Spleen (tissue), 11 donors: ENCODE results near the gene LANCL3. TPM values are rescaled to one million over a fixed set of nuclear protein-coding genes. Genes with fewer than 3 reads are reported as not detected.

ENCODE experiments used
- DNase-seq: peaks from one replicate; pipeline ENCODE4 v3.0.0-alpha.2; 2020
- H3K27ac ChIP-seq, 8 donors: fragments of 200-600 bp; sonication (generic) in 7 of 8; 1 replicate in 4 of 8; 2 replicates in 4 of 8; pipeline versions ENCODE4 v1.5.0 to v1.8.0; 2016 to 2021; ENCODE audit warnings: inconsistent platforms in 4 of 8, mild to moderate bottlenecking in 4 of 8, moderate library complexity in 1 of 8
- H3K27me3 ChIP-seq, 7 donors: fragments of 200-600 bp; sonication (generic) in 6 of 7; replicated peaks in 1 of 7; 1 replicate in 4 of 7; 2 replicates in 3 of 7; pipeline versions ENCODE4 v1.5.0 to v1.8.0; 2016 to 2021; ENCODE audit warnings: inconsistent platforms in 3 of 7, mild to moderate bottlenecking in 1 of 7
- H3K36me3 ChIP-seq, 6 donors: fragments of 200-600 bp; sonication (generic) in 5 of 6; 1 replicate in 4 of 6; 2 replicates in 2 of 6; pipeline versions ENCODE4 v1.5.0 to v1.8.0; 2016 to 2021; ENCODE audit warnings: inconsistent platforms in 2 of 6
- H3K4me1 ChIP-seq, 6 donors: fragments of 200-600 bp; sonication (generic) in 5 of 6; 1 replicate in 3 of 6; 2 replicates in 3 of 6; pipeline versions ENCODE4 v1.5.0 to v1.8.0; 2016 to 2021; ENCODE audit warnings: inconsistent platforms in 3 of 6
- H3K4me3 ChIP-seq, 8 donors: fragments of 200-600 bp; sonication (generic) in 7 of 8; 1 replicate in 4 of 8; 2 replicates in 4 of 8; pipeline versions ENCODE4 v1.5.0 to v1.8.0; 2016 to 2021; ENCODE audit warnings: inconsistent platforms in 4 of 8, mild to moderate bottlenecking in 4 of 8, moderate library complexity in 2 of 8
- H3K9me3 ChIP-seq, 8 donors: fragments of 200-600 bp; sonication (generic) in 7 of 8; 1 replicate in 4 of 8; 2 replicates in 4 of 8; pipeline versions ENCODE4 v1.5.0 to v1.8.0; 2016 to 2021; ENCODE audit warnings: inconsistent platforms in 4 of 8
- POLR2A ChIP-seq, 3 donors: fragments of 450-650 bp; IDR thresholded peaks; one replicate each; pipeline ENCODE4 v1.5.1; 2017; ENCODE audit warnings: antibody characterized with exemption in 3 of 3, mild to moderate bottlenecking in 1 of 3
- POLR2AphosphoS5 ChIP-seq, 3 donors: sonication (generic); formaldehyde crosslinking; IDR thresholded peaks; one replicate each; pipeline ENCODE4 v1.5.1; 2017; ENCODE audit warnings: antibody characterized with exemption in 3 of 3
- WGBS, 5 donors: extraction: QIAGEN DNeasy Blood & Tissue Kit in 3 of 5; methylation state at CpG; one replicate each; pipeline versions ENCODE4 v1.1.5 to v1.1.7; 2013 to 2018; 5-methylcytosine and 5-hydroxymethylcytosine counted together
- intact Hi-C: fragments of 100-400 bp; cut with DNase I; formaldehyde crosslinking; loops from one replicate; pipeline ENCODE4 v1.15.0; 2023; ENCODE audit warnings: low total_unique reads
- polyA plus RNA-seq, 3 donors: library from polyadenylated mRNA; stranded (reverse); fragments of 200-250 nt; gene quantifications; one replicate each; pipeline ENCODE4 v1.2.1, GENCODE V29; 2013
- total RNA-seq, 7 donors: library from RNA; depleted of rRNA in 3 of 7; stranded (reverse); fragments of >200 nt in 3 of 7; fragmentation: NEBNext Ultra II Directional in 4 of 7; extraction: Animal tissue kit (Norgen Biotek cat#: 25700) in 4 of 7; gene quantifications; one replicate each; pipeline versions ENCODE4 v1.1.0 to v1.2.1, GENCODE V29; 2016 to 2021
- TF ChIP-seq, protein P1 (sequence below), 11 experiments: fragments of 200-600 bp in 7 of 11; fragments of 450-650 bp in 4 of 11; sonication (generic) in 4 of 11; IDR thresholded peaks in 8 of 11; conservative IDR thresholded peaks in 3 of 11; 1 replicate in 7 of 11; 2 replicates in 4 of 11; pipeline versions ENCODE4 v1.4.0 to v1.8.0; 2016 to 2021; ENCODE audit warnings: antibody characterized with exemption in 11 of 11, inconsistent platforms in 4 of 11, mild to moderate bottlenecking in 1 of 11
- donor health status: healthy with polysubstance abuse.
- donor health status: DM: no; HTN: no; CAD: no; lungs with moderate emphysema.
- donor health status: DM: no; HTN: no; CAD: no.
- donor health status: Bipolar disorder and iron deficiency.
- donor health status: healthy.
- donor health status: DM: no; HTN: no; CAD: no.
- donor health status: DM: yes; HTN: yes; CAD: no.

Gene LANCL3
- total and polyA plus RNA-seq, 10 donors = under 0.01 to 0.88 (median 0.52) TPM

DNA sequence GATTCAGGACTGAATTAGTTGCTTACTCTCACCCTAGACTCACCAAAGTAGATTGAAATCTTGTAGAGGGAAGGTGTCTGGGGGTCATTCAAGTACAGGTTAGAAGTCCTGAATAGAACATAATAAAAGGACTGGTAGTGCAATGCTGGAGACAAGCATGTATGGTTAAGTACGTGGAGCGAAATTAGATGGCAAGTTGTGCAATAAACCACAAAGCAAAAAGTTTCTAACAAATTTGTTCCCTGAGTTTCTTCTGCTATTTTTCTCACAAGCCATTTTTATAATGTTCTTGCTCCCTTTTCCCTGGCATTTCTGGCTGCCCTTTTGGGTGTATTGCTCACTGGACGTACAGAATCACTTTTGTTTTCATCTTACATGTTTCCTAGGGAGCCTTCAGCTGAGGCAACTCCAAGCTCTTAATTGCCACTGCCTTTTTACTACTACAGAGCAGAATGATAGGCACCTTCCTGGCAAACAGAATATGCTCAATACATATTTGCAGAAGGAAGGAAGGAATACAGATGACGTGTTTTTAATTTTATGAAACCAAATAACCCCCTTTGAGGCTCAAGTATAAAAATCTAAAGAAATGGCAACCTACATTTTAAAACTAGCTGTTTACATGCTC is 23.4 kb downstream of the LANCL3 start:
- no peak overlapping the region for H3K4me3 ChIP-seq
- H3K27ac ChIP-seq = no peak overlapping the region
- 35 to 55% (median 47%) methylated on average over 4 of the region's 4 CpGs for WGBS, 5 donors
- no peaks in the 10 kb centered on the region for H3K4me1 ChIP-seq
- peaks cover 0 to 7% (median 0%) of the 10 kb centered on the region in 7 donors for H3K27me3 ChIP-seq
- intact Hi-C loops = no loop called here
- no peaks in the 10 kb centered on the region for H3K36me3 ChIP-seq
- TF ChIP-seq, protein P1, sequence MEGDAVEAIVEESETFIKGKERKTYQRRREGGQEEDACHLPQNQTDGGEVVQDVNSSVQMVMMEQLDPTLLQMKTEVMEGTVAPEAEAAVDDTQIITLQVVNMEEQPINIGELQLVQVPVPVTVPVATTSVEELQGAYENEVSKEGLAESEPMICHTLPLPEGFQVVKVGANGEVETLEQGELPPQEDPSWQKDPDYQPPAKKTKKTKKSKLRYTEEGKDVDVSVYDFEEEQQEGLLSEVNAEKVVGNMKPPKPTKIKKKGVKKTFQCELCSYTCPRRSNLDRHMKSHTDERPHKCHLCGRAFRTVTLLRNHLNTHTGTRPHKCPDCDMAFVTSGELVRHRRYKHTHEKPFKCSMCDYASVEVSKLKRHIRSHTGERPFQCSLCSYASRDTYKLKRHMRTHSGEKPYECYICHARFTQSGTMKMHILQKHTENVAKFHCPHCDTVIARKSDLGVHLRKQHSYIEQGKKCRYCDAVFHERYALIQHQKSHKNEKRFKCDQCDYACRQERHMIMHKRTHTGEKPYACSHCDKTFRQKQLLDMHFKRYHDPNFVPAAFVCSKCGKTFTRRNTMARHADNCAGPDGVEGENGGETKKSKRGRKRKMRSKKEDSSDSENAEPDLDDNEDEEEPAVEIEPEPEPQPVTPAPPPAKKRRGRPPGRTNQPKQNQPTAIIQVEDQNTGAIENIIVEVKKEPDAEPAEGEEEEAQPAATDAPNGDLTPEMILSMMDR (IDR thresholded peaks at IDR 0.05 in 8 of 11, conservative IDR thresholded peaks at IDR 0.05 in 3 of 11) = no peak
- no peaks in the 10 kb centered on the region for H3K9me3 ChIP-seq
- DNase-seq = no peak

DNA sequence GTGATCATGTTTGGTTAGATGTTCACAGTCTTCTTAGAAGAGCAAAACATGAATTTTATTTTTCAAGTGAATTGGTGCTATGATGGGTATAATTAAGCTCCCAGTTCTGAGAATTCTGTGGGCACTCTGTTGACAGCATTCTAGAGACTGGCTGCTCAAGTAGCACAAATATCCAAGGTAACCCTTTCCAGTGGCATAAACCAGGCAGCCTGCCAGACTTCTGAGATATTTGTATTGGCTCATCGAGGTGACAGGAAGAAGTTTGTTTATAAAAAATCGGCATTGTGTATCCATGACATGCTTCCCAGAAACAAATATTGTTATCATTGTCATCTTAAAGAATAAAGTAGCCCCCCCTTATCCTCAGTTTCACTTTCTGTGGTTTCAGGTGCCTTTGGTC is 28.3 kb downstream of the LANCL3 start:
- intact Hi-C loops = no loop called here

DNA sequence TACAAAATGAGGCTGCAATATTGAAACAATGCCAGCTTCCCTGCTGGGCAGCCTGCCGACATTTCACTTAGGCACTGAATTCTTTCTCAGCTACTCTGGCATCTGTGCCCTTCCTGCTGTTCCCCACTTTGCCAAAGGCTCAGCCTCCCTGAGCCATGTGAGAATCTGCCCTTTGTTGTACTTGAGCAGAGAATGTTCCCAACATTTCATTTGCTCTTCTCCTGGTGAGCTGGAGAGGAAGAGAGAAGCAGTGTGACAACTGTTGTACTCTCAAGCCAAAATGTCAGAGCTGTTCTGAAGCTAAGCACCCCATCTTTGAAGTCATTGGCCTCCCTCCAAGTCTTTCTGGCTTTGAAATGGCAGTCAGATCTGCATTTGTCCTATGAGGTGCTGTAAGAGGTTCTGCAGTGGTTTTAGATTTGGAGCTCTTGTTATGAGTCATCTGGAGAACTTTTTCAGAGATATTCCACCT is 32.5 kb downstream of the LANCL3 start:
- DNase-seq = no peak
- H3K36me3 ChIP-seq = no peaks in the 10 kb centered on the region
- H3K9me3 ChIP-seq = no peaks in the 10 kb centered on the region
- WGBS, 5 donors = 70 to 100% (median 83%) methylated on average over 1 of the region's 1 CpG
- H3K27me3 ChIP-seq = peaks cover 0 to 16% (median 0%) of the 10 kb centered on the region in 7 donors
- intact Hi-C loops = no loop called here
- H3K4me1 ChIP-seq = no peaks in the 10 kb centered on the region
- no peak overlapping the region for H3K27ac ChIP-seq
- TF ChIP-seq, protein P1 (IDR thresholded peaks at IDR 0.05 in 8 of 11, conservative IDR thresholded peaks at IDR 0.05 in 3 of 11) = no peak
- no peak for TF ChIP-seq POLR2A (IDR thresholded peaks at IDR 0.05)
- TF ChIP-seq POLR2AphosphoS5 (IDR thresholded peaks at IDR 0.05) = no peak
- no peak overlapping the region for H3K4me3 ChIP-seq

More for the DNA sequence above, 28.3 kb downstream of the LANCL3 start:
- TF ChIP-seq, protein P1 (IDR thresholded peaks at IDR 0.05 in 8 of 11, conservative IDR thresholded peaks at IDR 0.05 in 3 of 11) = no peak
- no peak for TF ChIP-seq POLR2AphosphoS5 (IDR thresholded peaks at IDR 0.05)
- TF ChIP-seq POLR2A (IDR thresholded peaks at IDR 0.05) = no peak
- Histone ChIP-seq H3K27ac (no peak overlapping the region), H3K4me1 (no peaks in the 10 kb centered on the region), H3K4me3 (no peak overlapping the region), H3K36me3 (no peaks in the 10 kb centered on the region), H3K27me3 (peaks cover 0 to 23% (median 0%) of the 10 kb centered on the region in 7 donors), H3K9me3 (no peaks in the 10 kb centered on the region)
- no peak for DNase-seq
- WGBS, 5 donors = 51 to 66% (median 65%) methylated on average over 2 of the region's 2 CpGs

DNA sequence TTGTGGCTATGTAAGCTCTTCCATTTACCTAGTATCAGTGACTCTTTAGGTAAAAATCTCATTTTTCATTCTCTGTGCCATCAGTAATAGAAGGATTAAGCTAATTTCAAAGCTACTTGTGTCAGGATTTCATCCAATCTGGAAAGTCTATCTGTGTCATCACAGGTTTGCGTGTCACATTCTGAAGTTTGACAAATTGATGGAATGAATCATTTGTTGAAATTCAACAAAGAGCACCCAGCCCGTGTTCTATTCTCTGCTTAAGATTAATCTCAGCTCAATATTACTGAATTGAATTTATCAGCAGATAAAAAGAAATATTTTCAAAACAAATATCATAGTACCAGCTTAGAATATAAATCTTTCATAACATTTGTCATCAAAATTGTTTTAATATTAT is 35.8 kb downstream of the LANCL3 start:
- no peaks in the 10 kb centered on the region for H3K4me1 ChIP-seq

More for the DNA sequence above, 35.8 kb downstream of the LANCL3 start:
- Histone ChIP-seq H3K27ac (no peak overlapping the region), H3K9me3 (no peaks in the 10 kb centered on the region), H3K36me3 (no peaks in the 10 kb centered on the region), H3K27me3 (peaks cover 0 to 16% (median 0%) of the 10 kb centered on the region in 7 donors), H3K4me3 (no peak overlapping the region)
- 52 to 77% (median 70%) methylated on average over 2 of the region's 2 CpGs for WGBS, 5 donors
- TF ChIP-seq POLR2A (IDR thresholded peaks at IDR 0.05) (no peak), POLR2AphosphoS5 (IDR thresholded peaks at IDR 0.05) (no peak)
- TF ChIP-seq, protein P1 (IDR thresholded peaks at IDR 0.05 in 8 of 11, conservative IDR thresholded peaks at IDR 0.05 in 3 of 11) = no peak
- intact Hi-C loops = no loop called here
- DNase-seq = no peak
